GM12864 (cell line): ENCODE results near the gene GMPR.

Source experiments
- DNase-seq: peaks from one replicate; pipeline ENCODE4 v3.0.0-alpha.2; 2011; ENCODE audit warnings: low read depth
- H3K4me3 ChIP-seq: 2 replicates; pipeline ENCODE4 v1.5.1; 2011; ENCODE audit warnings: mild to moderate bottlenecking, low read depth, low read length, control low read depth
- TF ChIP-seq, protein P1 (sequence below): IDR thresholded peaks from 2 replicates; pipeline ENCODE4 v1.5.1; 2011; ENCODE audit warnings: low read depth, mild to moderate bottlenecking, moderate library complexity, low read length, control low read depth, inconsistent platforms; ENCODE audit errors: missing control alignments

The GMPR gene

DNA sequence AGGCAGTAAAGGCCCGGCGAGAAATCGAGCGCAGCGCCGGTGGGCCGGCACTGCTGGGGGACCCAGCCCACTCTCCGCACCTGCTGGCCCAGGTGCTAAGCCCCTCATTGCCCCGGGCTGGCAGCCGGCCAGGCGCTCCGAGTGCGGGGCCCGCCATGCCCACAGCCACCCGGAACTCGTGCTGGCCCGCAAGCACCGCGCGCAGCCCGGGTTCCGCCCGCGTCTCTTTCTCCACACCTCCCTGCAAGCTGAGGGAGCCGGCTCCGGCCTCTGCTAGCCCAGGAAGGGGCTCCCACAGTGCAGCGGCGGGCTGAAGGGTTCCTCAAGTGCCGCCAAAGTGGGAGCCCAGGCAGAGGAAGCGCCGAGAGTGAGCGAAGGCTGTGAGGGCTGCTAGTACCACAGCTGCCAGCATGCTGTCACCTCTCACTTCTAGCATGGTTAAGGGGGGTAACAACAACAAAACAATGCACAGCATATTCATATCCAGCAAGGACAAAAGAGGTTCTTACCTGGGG lies 11.3 kb upstream of the GMPR start:
- DNase-seq = no peak
- no peak overlapping the region for H3K4me3 ChIP-seq
- TF ChIP-seq, protein P1, sequence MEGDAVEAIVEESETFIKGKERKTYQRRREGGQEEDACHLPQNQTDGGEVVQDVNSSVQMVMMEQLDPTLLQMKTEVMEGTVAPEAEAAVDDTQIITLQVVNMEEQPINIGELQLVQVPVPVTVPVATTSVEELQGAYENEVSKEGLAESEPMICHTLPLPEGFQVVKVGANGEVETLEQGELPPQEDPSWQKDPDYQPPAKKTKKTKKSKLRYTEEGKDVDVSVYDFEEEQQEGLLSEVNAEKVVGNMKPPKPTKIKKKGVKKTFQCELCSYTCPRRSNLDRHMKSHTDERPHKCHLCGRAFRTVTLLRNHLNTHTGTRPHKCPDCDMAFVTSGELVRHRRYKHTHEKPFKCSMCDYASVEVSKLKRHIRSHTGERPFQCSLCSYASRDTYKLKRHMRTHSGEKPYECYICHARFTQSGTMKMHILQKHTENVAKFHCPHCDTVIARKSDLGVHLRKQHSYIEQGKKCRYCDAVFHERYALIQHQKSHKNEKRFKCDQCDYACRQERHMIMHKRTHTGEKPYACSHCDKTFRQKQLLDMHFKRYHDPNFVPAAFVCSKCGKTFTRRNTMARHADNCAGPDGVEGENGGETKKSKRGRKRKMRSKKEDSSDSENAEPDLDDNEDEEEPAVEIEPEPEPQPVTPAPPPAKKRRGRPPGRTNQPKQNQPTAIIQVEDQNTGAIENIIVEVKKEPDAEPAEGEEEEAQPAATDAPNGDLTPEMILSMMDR = no peak

DNA sequence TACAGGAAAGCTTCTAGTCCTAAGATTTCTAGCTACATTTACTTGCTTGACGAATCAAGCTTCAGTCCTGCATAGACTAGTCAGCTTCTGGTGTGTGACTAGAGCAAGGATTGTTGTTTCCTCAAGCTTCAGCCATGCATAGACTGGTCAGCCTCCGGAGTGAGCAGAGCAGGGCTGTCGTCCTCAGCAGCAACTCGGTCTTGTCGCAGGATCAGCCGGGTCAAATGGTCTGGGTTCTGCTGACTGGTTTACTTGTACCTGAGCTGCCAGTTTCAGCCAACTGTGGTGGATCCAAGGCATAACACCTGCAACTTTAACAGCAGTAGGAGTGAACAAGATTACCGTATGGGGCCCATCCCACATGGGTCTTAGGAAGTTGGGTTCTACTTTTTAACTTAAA lies 10.8 kb upstream of the GMPR start:
- TF ChIP-seq, protein P1 = no peak
- DNase-seq = no peak
- no peak overlapping the region for H3K4me3 ChIP-seq

DNA sequence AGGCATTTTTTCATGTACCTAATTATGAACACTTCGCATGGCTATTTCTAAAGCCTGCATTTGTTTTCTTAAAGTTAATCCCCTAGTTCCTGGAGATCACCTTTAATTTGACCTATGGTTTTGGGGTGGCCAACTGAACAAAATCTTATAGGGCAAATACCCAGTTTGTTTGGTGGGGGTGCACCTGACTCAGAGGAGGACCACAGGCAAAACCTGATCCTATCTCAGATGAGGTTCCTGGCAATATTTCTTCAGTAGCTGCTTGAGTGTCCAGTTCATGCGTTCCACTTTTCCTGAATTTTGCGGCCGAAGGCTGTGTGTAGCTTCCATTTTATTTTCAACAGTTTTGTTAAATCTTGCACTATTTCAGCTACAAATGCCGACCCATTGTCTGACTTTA lies 10.3 kb upstream of the GMPR start:
- H3K4me3 ChIP-seq = no peak overlapping the region
- no peak for DNase-seq
- TF ChIP-seq, protein P1 = no peak

DNA sequence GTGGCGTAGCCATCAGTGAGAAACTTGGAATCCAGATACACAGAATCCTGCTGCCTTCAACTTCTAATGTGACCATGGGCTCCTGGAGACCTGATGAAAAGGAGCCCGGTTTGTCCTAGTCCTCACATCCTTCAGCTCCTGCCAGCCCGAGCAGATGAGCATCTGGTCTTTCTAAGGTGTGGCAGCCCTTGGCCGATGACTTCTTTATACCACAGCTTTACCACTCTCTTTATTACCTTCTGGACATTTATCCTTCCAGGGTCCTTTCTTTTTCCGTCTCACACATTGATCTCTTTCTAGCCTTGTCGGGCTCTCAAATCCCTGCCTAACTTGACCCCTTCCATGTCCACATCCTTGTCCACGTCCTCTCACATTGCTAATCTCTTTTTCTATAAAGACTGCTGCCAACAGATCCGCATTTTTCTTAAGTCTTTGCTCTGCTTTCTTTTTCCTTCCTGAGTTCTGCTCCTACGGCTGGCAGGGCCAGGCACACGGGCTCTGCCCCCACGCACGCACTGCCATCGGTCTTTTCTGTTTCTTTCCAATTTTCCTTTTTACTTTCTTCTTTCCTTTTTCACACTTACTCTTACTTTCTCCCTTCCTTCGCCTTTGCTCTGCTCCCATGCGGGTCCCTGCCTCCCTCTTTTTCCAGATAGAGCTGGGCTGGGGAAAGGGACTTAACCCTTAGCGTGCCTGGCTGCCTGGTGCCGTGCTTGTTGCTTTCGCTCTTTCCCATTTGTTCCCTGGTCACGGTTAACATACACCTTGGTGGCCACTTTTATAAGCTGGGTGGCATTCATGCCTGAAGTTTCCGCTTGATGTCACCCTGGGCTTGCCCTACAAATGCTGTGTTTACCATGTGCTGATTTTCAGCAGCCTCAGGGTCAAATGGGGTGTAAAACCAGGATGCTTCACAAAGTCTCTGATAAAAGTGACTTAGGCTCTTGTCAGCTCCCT lies 9.4 kb upstream of the GMPR start:
- DNase-seq = no peak
- no peak overlapping the region for H3K4me3 ChIP-seq
- TF ChIP-seq, protein P1 = no peak

DNA sequence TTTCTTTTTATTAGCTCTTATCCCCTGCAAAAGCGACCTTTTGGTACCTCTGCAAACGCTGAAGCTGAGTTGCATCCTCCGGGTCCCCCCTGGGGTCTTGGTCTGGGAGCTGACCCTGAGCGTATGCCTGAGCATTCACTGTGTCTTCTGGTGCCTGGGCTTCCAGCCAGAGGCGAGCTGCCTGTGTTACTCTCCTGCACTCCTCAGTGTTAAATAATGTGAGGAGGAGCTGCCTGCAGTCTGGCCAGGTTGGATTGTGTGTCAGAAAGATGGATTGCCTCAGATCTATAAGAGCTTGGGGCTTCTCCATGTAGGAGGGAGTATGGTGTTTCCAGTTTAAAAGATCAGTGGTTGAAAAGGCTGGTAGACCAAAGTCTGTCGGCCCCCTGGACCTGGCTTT lies 8.7 kb upstream of the GMPR start:
- no peak for DNase-seq
- no peak overlapping the region for H3K4me3 ChIP-seq
- TF ChIP-seq, protein P1 = no peak

DNA sequence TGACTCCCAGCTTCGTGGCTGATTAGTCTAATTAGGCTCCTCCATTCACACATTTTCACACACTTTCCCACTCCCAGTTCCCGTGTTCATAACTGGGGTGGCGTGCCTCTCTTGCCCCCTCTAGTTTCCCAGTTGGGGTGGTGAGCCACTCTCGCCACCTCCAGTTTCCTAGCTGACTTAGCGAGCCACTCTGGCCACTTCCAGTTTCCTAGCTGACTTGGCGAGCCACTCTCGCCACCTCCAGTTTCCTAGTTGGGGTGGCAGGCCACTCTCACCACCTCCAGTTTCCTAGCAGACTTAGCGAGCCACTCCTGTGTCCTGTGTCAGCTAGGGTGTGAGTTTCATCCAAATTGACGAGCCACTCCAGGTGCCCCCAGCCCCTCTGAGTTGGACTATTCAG lies 7.4 kb upstream of the GMPR start:
- no peak for DNase-seq
- TF ChIP-seq, protein P1 = no peak

More for the DNA sequence above, 7.4 kb upstream of the GMPR start:
- no peak overlapping the region for H3K4me3 ChIP-seq
